Common myeloid progenitor, CD34-positive (primary cell): ENCODE data around the gene MIEF2. TPM values are rescaled to one million over a fixed set of nuclear protein-coding genes. Genes with fewer than 3 reads are reported as not detected.
A peak's percentile ranks its signal among the peaks of the same experiment; 100 is the strongest.
"Not testable (repeated sequence)": the region's sequence is repeated elsewhere in the genome, so short reads cannot be mapped to it uniquely, and the experiment has no call there.

Experiments
- CTCF ChIA-PET: fragments of 350-600 bp; sonication (Branson Sonifier 250); formaldehyde crosslinking; loops from one replicate; lab custom pipeline; 2021; ENCODE audit warnings: antibody characterized with exemption; lab: Charles Lee
- POLR2A ChIA-PET: fragments of 350-600 bp; sonication (Branson Sonifier 250); formaldehyde crosslinking; loops from one replicate; lab custom pipeline; 2021; ENCODE audit warnings: antibody characterized with exemption; lab: Charles Lee
- DNase-seq, 3 donors: peaks; one replicate each; pipeline versions ENCODE4 v3.0.0 to v3.0.0-alpha.2; 2013
- H3K27ac ChIP-seq, 2 experiments: 1 replicate in 1 of 2; 2 replicates in 1 of 2; pipeline ENCODE4 v1.7.0; 2013; ENCODE audit warnings: inconsistent platforms in 2 of 2, low read length in 2 of 2, mild to moderate bottlenecking in 2 of 2, low read depth in 1 of 2, moderate library complexity in 1 of 2; ENCODE audit not compliant: severe bottlenecking in 2 of 2, insufficient read depth in 1 of 2, poor library complexity in 1 of 2
- H3K27me3 ChIP-seq, 5 experiments: replicated peaks in 2 of 5; 1 replicate in 3 of 5; 2 replicates in 2 of 5; pipeline versions ENCODE4 v1.6.1 to v1.7.0; 2013; ENCODE audit warnings: low read length in 4 of 5, mild to moderate bottlenecking in 2 of 5, moderate library complexity in 2 of 5, inconsistent platforms in 1 of 5; ENCODE audit not compliant: insufficient read depth in 5 of 5, control insufficient read depth in 4 of 5
- H3K36me3 ChIP-seq, 4 experiments: 1 replicate in 2 of 4; 2 replicates in 2 of 4; pipeline versions ENCODE4 v1.6.1 to v1.7.0; 2013; ENCODE audit warnings: low read length in 3 of 4, control low read depth in 1 of 4, mild to moderate bottlenecking in 1 of 4; ENCODE audit not compliant: control insufficient read depth in 4 of 4, insufficient read depth in 4 of 4
- H3K4me1 ChIP-seq, 4 experiments: 1 replicate in 3 of 4; 2 replicates in 1 of 4; pipeline versions ENCODE4 v1.6.1 to v1.7.1; 2013; ENCODE audit warnings: low read length in 3 of 4, mild to moderate bottlenecking in 3 of 4, control low read depth in 1 of 4, inconsistent platforms in 1 of 4, moderate library complexity in 1 of 4; ENCODE audit not compliant: control insufficient read depth in 4 of 4, insufficient read depth in 4 of 4; ENCODE audit errors: control extremely low read depth in 1 of 4
- H3K4me3 ChIP-seq, 7 experiments: 1 replicate in 4 of 7; 2 replicates in 3 of 7; pipeline versions ENCODE4 v1.5.1 to v1.7.0; 2013; ENCODE audit warnings: mild to moderate bottlenecking in 7 of 7, low read length in 6 of 7, moderate library complexity in 6 of 7, inconsistent platforms in 2 of 7, low read depth in 2 of 7, control low read depth in 1 of 7; ENCODE audit not compliant: insufficient read depth in 4 of 7, control insufficient read depth in 1 of 7; ENCODE audit errors: extremely low read depth in 1 of 7
- H3K9me3 ChIP-seq, 5 experiments: 1 replicate in 4 of 5; 2 replicates in 1 of 5; pipeline versions ENCODE4 v1.6.1 to v1.7.1; 2013; ENCODE audit warnings: low read length in 4 of 5, mild to moderate bottlenecking in 2 of 5, inconsistent platforms in 1 of 5, low read depth in 1 of 5, moderate library complexity in 1 of 5; ENCODE audit not compliant: control insufficient read depth in 4 of 5, insufficient read depth in 2 of 5; ENCODE audit errors: control extremely low read depth in 1 of 5
- WGBS: methylation state at CpG from one replicate; pipeline ENCODE4 v1.1.5; 2013; ENCODE audit not compliant: insufficient coverage; 5-methylcytosine and 5-hydroxymethylcytosine counted together
- polyA plus RNA-seq: library from polyadenylated mRNA; unstranded; fragments of 120-200 nt; gene quantifications from one replicate; pipeline ENCODE4 v1.2.1, GENCODE V29; 2013

MIEF2 gene
- 4.2 TPM for polyA plus RNA-seq

- no peaks in the 10 kb centered on the region for H3K27me3 ChIP-seq
- peaks cover 4 to 40% (median 26%) of the 10 kb centered on the region in 4 experiments for H3K36me3 ChIP-seq
- DNase-seq: peak; percentile 92 to 96 (median 96)
- ChIA-PET CTCF (interaction anchor here (0.8 to 1.4 kb wide), 3 partner anchors 10 to 13 kb away, joined by 3 to 4 read pairs (median 3); no protein-coding TSS in a partner anchor), POLR2A (no interaction called here)
- no peaks in the 10 kb centered on the region for H3K9me3 ChIP-seq
- 0% methylated on average over 42 of the region's 72 CpGs for WGBS
- peaks cover 3 to 39% (median 37%) of the 10 kb centered on the region in 4 experiments for H3K4me1 ChIP-seq
- H3K4me3 ChIP-seq: peak within 1 kb of the TSS; percentile 70 to 90 (median 79)
- peak within 1 kb of the TSS; percentile 66 to 89 for H3K27ac ChIP-seq
These were observed at the start of gene MIEF2 for GRCh38 chr17:18260332-18261145. MIEF2 (plus strand) TSS chr17:18260662; CDS start chr17:18262721, 2,059 bp downstream.

GRCh38 chr17:18213666-18214270, 46.7 kb upstream of the MIEF2 start:
- Histone ChIP-seq H3K4me1 (peaks cover 0 to under 1% (median 0%) of the 10 kb centered on the region in 4 experiments), H3K36me3 (peaks cover 2 to 24% (median 17%) of the 10 kb centered on the region in 4 experiments), H3K27ac (no peak overlapping the region), H3K4me3 (no peak overlapping the region), H3K27me3 (no peaks in the 10 kb centered on the region), H3K9me3 (no peaks in the 10 kb centered on the region)
- DNase-seq: peak in 1 of 3 donors; percentile 7
- CTCF ChIA-PET: interaction anchor here (1.1 kb wide), 1 partner anchor 10 kb away, joined by 4 read pairs; no protein-coding TSS in a partner anchor
- POLR2A ChIA-PET: no interaction called here
- WGBS: 82% methylated on average over 5 of the region's 7 CpGs

- H3K4me1 ChIP-seq, H3K27ac ChIP-seq, H3K36me3 ChIP-seq, POLR2A ChIA-PET, DNase-seq, H3K4me3 ChIP-seq, H3K9me3 ChIP-seq, H3K27me3 ChIP-seq: not testable (repeated sequence)
- CTCF ChIA-PET: interaction anchor here (1.1 to 3.2 kb wide), 5 partner anchors 8 to 76 kb away, joined by 3 to 18 read pairs (median 6); partner anchors contain the start of gene LLGL1
- 96% methylated on average over 10 of the region's 11 CpGs for WGBS
These were observed 43.6 kb upstream of the MIEF2 start for GRCh38 chr17:18216906-18217305.

- no peaks in the 10 kb centered on the region for H3K27me3 ChIP-seq
- CTCF ChIA-PET: interaction anchor here (1.1 to 3.2 kb wide), 5 partner anchors 8 to 77 kb away, joined by 3 to 18 read pairs (median 6); partner anchors contain the start of gene LLGL1
- peaks cover 0 to 2% (median 0%) of the 10 kb centered on the region in 4 experiments for H3K4me1 ChIP-seq
- H3K36me3 ChIP-seq: no peaks in the 10 kb centered on the region
- H3K27ac ChIP-seq: no peak overlapping the region
- DNase-seq: peak; percentile 39 to 72 (median 63)
- no peaks in the 10 kb centered on the region for H3K9me3 ChIP-seq
- POLR2A ChIA-PET: no interaction called here
- H3K4me3 ChIP-seq: no peak overlapping the region
- WGBS: 25% methylated on average over 5 of the region's 6 CpGs
These were observed 42.9 kb upstream of the MIEF2 start for GRCh38 chr17:18217412-18218015.

GRCh38 chr17:18218756-18219415, 41.6 kb upstream of the MIEF2 start:
- Histone ChIP-seq H3K4me3 (no peak overlapping the region), H3K27me3 (no peaks in the 10 kb centered on the region), H3K27ac (no peak overlapping the region), H3K4me1 (peaks cover 0 to 2% (median under 1%) of the 10 kb centered on the region in 4 experiments), H3K36me3 (no peaks in the 10 kb centered on the region), H3K9me3 (no peaks in the 10 kb centered on the region)
- ChIA-PET CTCF (interaction anchor here (0.7 to 2.1 kb wide), 5 partner anchors 10 to 78 kb away, joined by 3 to 6 read pairs (median 4); no protein-coding TSS in a partner anchor), POLR2A (no interaction called here)
- WGBS: 6% methylated on average over 2 of the region's 4 CpGs
- DNase-seq: no peak

GRCh38 chr17:18224053-18224386, 36.4 kb upstream of the MIEF2 start:
- Histone ChIP-seq H3K27me3 (no peaks in the 10 kb centered on the region), H3K27ac (no peak overlapping the region), H3K36me3 (no peaks in the 10 kb centered on the region), H3K4me3 (no peak overlapping the region), H3K9me3 (no peaks in the 10 kb centered on the region), H3K4me1 (peaks cover 0 to 18% (median 17%) of the 10 kb centered on the region in 4 experiments)
- 86% methylated on average over 4 of the region's 4 CpGs for WGBS
- DNase-seq: no peak
- ChIA-PET CTCF (interaction anchor here (0.8 to 1.8 kb wide), 4 partner anchors 15 to 79 kb away, joined by 3 to 7 read pairs (median 3); partner anchors contain the start of gene ALKBH5), POLR2A (no interaction called here)
